HL-60 (cell line): ENCODE measurements around the gene WDR5.

Experiments used
- DNase-seq, 2 experiments: peaks; one replicate each; pipeline ENCODE4 v3.0.0-alpha.2; 2010 to 2020; ENCODE audit warnings: low read depth in 1 of 2, low spot score in 1 of 2
- H3K27ac ChIP-seq: fragments of 250-450 bp; sonication (Bioruptor Pico); replicated peaks from 2 replicates; pipeline ENCODE4 v1.5.1; 2020; ENCODE audit warnings: mild to moderate bottlenecking, moderate library complexity
- H3K27me3 ChIP-seq: fragments of 250-450 bp; sonication (Bioruptor Pico); 2 replicates; pipeline ENCODE4 v1.5.1; 2021; ENCODE audit warnings: mild to moderate bottlenecking, moderate library complexity; ENCODE audit not compliant: insufficient read depth, poor library complexity, severe bottlenecking
- H3K4me3 ChIP-seq: replicated peaks from 2 replicates; pipeline ENCODE4 v1.5.1; 2011; ENCODE audit warnings: mild to moderate bottlenecking, control low read depth, low read length; ENCODE audit not compliant: insufficient read depth
- GABPA ChIP-seq: IDR thresholded peaks from 2 replicates; pipeline ENCODE4 v1.6.1; 2012; ENCODE audit warnings: low read depth
- POLR2AphosphoS5 ChIP-seq: IDR thresholded peaks from 2 replicates; pipeline ENCODE4 v1.6.1; 2012; ENCODE audit warnings: low read depth
- REST ChIP-seq: IDR thresholded peaks from 2 replicates; pipeline ENCODE4 v1.6.1; 2012; ENCODE audit warnings: low read depth; ENCODE audit not compliant: insufficient replicate concordance
- SPI1 ChIP-seq: IDR thresholded peaks from 2 replicates; pipeline ENCODE4 v1.6.1; 2012; ENCODE audit warnings: low read depth, mild to moderate bottlenecking, borderline replicate concordance
- TF ChIP-seq, protein P1 (sequence below): IDR thresholded peaks from one replicate; pipeline ENCODE4 v1.5.1; 2011; ENCODE audit warnings: low read length, control low read depth, inconsistent platforms; ENCODE audit not compliant: insufficient read depth

WDR5 gene

DNA sequence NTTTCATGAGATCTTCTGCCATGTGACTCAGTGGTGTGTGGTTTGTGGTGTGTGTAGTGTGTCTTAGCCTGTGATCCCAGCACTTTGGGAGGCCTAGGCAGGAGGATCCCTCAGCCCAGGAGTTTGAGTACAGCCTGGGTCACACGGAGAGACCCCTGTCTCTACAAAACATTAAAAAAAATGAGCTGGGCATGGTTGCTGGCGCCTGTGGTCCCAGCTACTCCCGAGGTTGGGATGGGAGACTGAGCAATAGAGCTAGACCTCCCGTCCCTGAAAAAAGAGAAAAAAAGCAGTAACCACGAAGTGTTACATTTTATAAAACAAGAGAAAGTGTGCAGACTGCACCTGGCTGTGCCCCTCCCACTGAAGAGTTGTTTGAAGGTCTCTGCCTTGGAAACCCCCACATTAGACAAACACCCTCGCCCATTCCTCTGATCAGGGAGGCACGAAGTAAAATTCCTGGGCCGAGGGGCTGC, 49.7 kb downstream of the WDR5 start:
- Histone ChIP-seq H3K27me3 (no peaks in the 10 kb centered on the region), H3K27ac (0 out of 2 replicates have a peak overlapping the region, but pooled peaks have one; percentile 3), H3K4me3 (no peak overlapping the region)
- no peak for DNase-seq
- TF ChIP-seq REST (no peak), GABPA (no peak), POLR2AphosphoS5 (no peak), SPI1 (no peak)
- TF ChIP-seq, protein P1, sequence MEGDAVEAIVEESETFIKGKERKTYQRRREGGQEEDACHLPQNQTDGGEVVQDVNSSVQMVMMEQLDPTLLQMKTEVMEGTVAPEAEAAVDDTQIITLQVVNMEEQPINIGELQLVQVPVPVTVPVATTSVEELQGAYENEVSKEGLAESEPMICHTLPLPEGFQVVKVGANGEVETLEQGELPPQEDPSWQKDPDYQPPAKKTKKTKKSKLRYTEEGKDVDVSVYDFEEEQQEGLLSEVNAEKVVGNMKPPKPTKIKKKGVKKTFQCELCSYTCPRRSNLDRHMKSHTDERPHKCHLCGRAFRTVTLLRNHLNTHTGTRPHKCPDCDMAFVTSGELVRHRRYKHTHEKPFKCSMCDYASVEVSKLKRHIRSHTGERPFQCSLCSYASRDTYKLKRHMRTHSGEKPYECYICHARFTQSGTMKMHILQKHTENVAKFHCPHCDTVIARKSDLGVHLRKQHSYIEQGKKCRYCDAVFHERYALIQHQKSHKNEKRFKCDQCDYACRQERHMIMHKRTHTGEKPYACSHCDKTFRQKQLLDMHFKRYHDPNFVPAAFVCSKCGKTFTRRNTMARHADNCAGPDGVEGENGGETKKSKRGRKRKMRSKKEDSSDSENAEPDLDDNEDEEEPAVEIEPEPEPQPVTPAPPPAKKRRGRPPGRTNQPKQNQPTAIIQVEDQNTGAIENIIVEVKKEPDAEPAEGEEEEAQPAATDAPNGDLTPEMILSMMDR: no peak

DNA sequence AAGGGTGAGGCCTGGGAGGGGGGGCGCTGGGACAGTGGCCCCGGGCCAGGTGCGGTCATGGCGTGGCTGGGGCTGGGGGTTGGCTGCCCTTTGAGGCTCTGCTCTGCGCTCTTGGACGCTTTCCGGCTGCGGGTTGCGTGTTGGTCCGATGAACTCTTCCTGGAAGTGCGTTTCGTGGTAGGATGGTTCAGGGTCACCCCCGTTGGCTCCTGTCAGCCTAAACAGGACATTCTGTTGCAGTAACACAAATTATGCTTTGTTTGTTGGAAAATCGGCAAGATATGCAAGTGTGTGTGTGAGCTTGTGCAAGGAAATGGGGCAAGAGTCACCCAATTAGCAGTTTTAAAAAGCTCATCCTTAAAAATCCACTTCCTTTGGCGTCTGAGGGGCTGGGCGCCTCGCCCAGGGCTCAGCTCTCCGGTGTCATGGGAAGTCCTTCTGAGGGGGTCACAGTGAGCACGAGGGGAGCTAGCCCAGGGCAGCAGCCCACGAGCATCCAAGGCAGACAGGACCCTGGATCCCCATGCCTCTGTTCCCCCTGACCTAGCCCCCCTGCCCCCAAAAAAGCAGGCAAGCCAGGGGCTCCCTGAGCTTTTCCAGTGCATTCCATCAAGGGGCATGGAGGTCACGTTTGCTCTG, 50.7 kb downstream of the WDR5 start:
- H3K4me3 ChIP-seq: no peak overlapping the region
- H3K27me3 ChIP-seq: no peaks in the 10 kb centered on the region
- DNase-seq: no peak
- no peak overlapping the region for H3K27ac ChIP-seq
- TF ChIP-seq SPI1 (no peak), POLR2AphosphoS5 (no peak), GABPA (no peak), REST (no peak)
- TF ChIP-seq, protein P1: no peak

DNA sequence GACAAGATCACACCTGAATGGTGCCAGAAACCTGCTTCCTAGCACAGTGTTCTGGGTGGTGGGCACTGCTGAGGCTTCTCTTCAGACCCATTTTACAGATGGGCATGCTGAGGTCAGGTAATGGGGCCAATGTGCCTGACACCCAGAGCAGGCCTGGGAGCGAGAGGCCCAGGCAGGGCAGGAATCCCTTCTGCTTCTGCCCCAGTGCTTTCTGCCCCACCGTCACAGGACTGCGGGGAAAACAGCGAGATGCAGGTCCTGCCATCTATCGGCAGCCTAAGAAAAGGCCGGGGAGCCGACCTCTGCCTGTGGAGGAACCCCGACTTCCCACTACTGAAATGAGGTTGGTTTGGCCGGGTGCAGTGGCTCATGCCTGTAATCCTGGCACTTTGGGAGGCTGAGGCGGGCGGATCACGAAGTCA, 51.2 kb downstream of the WDR5 start:
- no peak for TF ChIP-seq REST
- TF ChIP-seq, protein P1: peak; percentile 8
- peak in 1 of 2 experiments; percentile 89 for DNase-seq
- H3K27ac ChIP-seq: no peak overlapping the region

More for the DNA sequence above, 51.2 kb downstream of the WDR5 start:
- H3K4me3 ChIP-seq: no peak overlapping the region
- H3K27me3 ChIP-seq: no peaks in the 10 kb centered on the region
